ENCODE measurements around the gene ZNF784.

ZNF784 gene

DNA sequence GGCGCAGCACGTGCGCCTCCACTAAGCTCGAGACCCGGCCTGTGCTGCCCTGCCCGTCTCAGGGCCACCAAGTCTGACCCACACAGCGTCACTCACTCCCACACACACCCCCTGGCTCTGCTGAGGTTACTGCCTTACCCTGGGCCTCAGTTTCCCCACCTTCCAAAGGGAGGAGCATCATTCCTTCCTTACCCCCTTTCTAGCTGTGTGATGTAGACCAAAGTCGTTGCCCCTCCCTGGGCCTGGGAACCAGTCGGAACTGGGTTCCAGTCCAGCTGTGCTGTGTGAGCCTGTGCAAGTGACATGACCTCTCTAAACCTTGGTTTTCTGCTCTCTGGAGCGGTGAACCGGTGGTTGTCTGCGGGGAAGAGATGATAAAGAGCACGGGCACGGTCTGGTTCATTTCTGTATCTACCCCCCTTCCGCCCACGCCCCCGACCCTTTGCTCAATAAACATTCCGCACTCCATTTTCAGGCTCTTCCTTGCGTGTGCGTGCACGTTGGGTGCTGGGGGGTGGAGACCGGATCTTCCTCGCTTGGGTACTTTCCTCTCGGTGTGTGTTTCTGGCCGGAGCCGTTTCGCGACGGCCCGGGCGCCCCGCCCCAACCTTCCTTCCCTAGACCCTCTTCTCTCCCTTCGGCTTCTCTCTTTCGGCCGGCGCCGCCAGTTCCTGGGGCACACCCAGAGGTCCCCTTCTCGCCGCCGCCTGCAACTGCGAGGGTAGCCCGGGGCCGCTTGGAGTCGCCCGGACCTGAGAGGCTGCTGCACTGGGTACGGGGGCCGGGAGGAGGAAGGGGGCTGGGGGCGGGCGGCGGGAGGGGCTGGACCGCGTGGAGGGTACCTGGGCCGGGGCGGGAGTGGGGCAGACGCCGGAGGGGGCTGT, 18.9 kb upstream of the ZNF784 start, which contains the start of gene ZNF581:
TSS of gene ZNF581 (plus strand) at position 647 of the 884 bp plus-strand sequence. CDS start 923 bp downstream, outside the sequence.
- DNase-seq (ENCODE audit: low read depth), result no peak

DNA sequence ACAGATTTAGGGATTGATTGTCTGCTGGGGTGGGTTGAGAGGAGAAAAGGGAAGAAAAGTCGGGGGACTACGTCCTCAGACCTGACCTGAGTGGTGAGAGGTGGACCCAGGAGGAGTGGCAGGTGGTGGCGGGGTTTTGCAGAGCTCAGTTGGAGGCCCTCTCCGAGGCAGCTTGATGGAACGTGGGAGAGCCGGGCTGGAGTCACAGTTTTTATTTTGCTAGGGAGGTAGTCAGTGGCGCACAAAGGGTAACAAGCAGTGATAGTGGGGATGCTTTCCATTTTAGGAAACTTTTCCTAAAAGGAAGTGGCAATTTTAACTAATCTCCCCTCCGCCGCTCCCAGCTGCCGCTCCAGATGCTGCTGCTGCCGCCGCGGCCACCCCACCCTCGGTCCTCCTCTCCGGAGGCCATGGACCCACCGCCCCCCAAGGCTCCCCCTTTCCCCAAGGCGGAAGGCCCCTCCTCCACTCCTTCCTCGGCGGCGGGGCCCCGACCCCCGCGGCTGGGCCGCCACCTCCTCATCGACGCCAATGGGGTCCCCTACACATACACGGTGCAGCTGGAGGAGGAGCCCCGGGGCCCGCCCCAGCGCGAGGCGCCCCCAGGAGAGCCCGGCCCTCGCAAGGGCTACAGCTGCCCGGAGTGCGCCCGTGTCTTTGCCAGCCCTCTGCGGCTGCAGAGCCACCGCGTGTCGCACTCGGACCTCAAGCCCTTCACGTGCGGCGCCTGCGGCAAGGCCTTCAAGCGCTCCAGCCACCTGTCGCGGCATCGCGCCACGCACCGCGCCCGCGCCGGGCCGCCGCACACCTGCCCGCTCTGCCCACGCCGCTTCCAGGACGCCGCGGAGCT, 18.0 kb upstream of the ZNF784 start:
- no peak for DNase-seq (ENCODE audit: low read depth)

DNA sequence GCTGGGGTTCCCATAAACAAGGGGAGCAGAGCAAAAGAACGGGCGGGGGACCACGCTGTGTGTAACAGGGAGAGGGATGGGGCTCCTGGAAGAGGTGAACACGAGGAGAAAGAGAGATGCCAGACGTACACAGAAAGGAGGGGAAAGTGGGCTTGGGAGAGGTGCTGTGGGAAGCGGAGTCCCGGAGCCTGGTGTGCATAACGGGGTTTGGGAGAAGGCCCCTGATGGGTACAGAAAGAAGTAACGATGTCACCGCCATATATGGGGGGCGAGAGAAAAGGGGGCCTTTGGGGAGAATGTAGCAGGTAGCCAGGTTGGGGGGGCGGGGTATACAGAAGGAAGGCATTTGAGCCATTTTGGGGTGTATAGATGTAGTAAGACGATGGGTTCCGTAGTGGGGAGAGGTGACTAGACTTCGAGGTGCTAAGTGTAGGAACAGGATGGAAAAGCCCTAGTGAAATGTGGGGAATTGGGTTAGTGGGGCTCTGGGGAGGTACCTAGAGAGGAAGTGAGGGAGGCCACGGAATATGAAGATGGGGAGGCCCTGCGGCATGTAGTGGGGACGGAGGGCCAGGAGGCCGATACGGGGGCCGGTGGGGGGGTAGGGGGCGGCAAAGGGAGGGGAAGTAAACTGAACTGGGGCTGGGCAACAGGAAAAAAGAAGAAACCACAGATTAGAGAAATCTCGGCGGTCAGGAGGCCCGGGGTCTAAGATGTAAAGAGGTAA, 17.2 kb upstream of the ZNF784 start:
- no peak for DNase-seq (ENCODE audit: low read depth)

DNA sequence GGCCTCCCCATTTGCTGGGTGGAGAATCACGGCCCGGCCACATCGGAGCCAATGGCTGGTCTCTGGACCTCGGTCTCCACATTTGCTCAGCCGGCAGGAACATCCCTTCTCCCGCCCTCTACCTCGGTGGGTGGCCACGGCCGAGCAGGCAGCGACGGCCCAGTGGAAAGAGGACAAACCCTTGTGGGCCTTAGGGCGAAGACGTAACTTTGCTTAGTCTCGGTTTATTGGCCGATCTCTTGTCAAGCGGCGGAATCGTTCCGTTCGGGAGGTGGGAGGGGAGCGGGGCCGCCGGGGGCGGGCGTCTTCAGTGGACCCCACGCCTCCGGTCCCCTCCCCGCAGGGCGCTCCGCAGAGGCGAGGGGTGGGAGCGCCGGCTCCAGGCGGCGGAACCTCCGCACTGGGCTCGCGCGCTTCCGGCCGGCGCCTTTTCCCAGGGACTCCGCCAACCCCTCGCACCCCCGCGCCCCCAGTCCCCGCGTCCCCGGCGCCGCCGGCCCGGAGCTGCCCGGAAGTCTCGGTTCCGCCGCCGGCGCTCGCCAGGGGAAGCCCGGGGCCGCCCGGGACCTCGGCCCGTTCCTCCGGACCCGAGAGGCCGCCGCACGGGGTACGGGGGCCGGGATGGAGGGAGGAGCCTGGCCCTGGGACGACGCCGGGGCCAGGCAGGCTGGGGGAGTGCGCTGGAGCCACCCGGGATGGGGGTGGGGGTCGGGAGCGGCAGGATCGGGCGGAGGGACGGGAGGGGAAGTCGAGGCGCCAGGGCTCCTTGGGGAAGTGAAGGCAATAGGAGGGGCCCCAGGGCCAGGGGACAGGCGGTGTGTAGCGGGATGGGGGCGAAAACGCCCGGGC, 16.4 kb upstream of the ZNF784 start, which contains the start of gene ZNF580:
TSS of gene ZNF580 (plus strand) at position 426 of the 849 bp plus-strand sequence. CDS start 1,507 bp downstream, outside the sequence.
- DNase-seq (ENCODE audit: low read depth), result no peak

DNA sequence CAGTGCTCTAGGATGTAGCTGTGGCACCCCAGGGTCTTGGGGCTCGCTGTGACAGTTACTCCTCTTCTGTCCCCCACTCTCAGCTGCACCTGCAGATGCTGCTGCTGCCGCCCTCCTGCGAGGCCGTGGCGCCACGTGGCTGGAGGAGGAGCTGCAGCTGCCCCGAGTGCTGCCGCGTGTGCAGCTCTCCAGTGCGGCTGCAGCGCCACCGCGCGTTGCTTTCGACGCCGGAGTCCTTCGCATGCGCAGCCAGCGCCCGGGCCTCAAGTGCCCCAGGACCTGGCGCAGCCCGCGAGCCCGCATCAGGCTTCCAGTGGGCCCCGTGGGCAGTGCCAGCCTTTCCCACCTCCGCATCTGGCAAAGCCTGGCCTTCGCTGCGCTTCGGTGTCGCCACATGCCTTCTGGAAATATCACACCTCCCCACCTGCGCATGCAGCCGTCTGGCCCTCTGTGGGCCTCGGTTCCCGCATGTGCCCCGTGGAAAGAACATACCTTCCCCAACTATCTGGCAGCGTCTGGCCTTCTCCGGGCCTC, 15.7 kb upstream of the ZNF784 start:
- DNase-seq (ENCODE audit: low read depth), result no peak

DNA sequence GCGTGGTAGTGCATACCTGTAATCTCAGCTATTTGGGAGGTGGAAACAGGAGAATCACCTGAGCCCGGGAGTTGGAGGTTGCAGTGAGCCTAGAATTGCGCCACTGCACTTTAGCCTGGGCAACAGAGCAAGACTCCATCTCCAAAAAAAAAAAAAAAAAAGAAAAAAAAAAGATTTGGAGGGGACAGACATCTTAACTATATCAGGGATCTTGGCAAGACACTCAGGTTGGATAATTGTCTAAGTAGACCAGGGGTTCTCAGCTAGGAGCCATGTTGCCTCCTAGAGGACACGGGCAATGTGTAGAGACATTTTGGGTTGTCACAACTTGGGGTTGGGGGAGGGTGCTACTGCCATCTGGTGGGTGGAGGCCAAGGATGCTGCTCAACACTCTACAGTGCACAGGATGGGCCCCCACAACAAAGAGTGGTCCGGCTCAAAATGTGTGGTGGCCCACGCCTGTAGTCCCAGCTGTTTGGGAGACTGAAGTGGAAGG, 14.5 kb upstream of the ZNF784 start:
- DNase-seq (ENCODE audit: low read depth), result no peak

DNA sequence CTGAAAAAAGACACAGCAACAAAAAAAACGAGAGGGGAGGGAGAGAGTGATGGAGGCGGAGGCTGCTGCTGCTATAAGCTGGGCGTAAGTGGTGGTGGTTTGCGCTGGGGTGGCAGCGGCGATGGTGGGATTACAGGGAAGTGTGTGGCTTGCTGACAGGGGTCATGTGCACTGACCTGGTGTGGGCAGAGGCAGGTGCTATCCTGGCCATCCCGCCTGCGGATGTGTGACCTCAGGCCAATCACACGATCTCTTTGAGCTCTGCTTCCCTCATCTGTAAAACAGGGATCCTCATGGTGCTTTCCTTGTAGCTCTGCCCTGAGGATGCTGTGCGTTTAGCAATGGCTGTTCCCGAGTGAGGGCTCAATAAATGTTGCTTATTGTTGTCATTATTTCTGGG, 13.2 kb upstream of the ZNF784 start:
- DNase-seq (ENCODE audit: low read depth), result no peak

DNA sequence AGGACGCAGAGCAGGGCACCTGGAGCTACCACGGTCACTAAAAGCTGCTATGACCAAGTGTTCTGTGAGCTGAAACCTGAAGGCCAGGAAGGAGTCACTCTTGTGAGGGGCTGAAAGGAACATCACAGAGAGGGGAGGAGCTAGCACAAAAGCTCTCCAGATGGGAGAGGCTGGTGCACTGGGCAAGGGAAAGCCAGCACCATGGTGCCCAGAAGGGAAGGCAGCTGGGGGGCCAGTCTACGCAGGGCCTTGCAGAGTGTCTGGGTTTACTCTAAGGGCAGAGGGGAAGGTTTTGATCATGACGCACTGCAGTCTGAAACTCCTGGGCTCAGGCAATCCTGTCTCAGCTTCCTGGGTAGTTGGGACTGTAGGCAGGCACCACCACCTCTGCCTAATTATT, 12.4 kb upstream of the ZNF784 start:
- DNase-seq (ENCODE audit: low read depth), result no peak

DNA sequence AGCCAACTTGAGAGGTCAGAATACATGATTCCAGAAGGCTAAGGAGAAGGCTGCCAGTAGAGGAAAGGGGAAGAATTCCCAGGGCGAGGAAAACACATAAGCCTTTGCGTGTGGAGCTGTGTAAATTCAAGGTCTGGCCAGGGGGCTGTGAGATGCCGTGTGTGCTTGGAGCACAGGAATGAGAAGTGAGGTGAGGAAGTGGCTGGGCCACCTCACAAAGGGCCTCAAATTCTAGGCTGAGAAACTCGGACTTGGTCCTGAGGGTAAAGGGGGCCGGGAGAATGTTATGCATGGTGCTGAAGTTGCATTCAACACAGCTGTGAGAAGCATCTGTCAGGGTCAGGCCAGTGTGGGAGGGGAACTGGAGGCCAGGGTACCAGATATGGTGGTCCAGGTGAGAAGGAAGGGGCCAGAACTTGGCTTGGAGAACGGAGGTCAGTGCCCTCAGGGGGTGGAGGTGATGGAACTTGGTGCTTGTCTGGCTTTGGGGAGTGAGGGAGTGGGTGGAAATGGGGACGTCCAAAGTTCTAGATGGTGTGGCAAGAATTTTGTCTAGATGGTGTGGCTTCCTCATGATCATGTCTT, 11.6 kb upstream of the ZNF784 start:
- no peak for DNase-seq (ENCODE audit: low read depth)

DNA sequence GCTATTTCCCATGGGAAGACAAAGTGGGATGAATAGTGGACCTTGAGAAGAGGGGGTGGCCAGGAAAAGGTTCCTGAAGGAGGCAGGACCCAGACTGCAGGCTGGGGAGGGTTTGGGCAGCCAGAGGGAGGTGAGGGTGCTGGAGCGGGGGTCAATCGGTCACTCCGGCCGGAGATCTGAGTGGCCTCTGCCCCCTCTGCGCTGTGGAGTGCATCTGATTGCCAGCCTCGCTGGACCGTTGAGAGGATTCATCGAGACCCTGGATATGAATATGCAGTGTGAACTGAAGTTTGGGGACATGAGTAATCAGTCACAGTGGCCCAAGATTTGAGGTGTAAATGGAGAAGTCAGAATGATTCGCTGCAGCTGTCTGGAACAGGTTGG, 11.0 kb upstream of the ZNF784 start:
- no peak for DNase-seq (ENCODE audit: low read depth)

DNA sequence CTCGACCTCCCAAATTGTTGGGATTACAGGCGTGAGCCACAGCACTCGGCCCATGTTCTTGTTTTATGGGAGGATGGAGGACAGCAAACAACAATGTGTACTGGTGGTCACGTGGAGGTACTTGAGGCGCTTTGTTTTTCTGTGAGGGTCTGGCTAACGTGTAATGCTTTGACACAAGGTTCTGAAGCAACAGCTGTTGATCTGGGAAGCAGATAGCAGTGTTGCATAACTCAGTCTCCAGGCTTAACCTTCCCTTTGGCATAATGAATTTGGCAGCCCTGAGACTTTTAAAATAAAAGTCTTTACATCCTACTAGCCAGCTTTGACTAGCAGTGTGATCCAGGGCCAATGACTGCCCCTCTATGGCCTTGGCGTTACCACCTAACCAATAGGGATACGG, 9.5 kb upstream of the ZNF784 start:
- no peak for DNase-seq (ENCODE audit: low read depth)

DNA sequence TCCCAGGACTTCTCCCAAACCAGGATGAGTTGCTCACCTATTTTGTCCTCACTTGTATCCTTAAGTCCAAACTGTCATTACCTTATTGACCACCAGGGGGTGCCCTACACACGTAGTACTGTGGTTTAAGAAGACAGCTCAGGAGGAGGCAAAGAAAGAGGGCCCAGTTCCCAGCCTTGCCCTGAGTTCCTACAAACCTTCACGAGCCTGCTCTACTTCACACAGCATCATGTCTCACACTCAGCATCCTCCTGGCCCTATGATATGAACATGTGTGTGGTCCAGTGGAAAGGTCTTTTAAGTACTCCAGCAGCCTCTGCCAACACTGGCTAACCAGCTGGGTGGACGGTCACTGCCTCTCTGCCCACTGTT, 8.1 kb upstream of the ZNF784 start:
- peak; percentile 86 for DNase-seq (ENCODE audit: low read depth)

DNA sequence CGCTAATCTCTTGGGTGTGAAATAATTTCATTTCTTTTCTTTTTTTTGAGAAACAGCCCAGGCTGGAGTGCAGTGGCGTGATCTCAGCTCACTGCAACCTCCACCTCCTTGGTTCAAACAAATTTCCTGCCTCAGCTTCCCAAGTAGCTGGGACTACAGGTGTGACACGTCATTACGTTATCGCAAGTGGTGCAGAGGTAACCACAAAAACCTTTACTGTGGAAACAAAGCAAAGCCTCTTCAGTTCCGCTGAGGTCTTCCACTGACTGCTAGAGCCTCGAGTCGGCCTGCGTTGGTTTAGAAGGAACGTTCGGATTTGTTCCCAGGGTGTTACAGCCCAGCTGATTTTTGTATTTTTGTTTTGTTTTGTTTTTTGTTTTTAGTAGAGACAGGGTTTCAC, 2.0 kb upstream of the ZNF784 start:
- DNase-seq (ENCODE audit: low read depth), result no peak

DNA sequence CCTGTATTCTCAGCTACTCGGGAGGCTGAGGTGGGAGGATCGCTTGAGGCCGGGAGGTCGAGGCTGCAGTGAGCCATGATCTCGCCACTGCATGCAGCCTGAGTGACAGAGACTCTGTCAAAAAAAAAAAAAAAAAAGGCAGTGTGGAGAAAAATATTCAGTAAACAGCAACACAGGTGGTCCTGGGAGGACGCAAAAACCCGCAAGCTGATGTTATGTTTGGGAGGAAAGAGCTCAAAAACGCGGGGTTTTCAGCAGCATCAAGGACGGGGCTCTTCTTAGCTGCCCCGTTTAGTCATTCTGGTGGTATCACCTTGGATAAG, 599 bp upstream of the ZNF784 start:
- DNase-seq (ENCODE audit: low read depth), result no peak

DNA sequence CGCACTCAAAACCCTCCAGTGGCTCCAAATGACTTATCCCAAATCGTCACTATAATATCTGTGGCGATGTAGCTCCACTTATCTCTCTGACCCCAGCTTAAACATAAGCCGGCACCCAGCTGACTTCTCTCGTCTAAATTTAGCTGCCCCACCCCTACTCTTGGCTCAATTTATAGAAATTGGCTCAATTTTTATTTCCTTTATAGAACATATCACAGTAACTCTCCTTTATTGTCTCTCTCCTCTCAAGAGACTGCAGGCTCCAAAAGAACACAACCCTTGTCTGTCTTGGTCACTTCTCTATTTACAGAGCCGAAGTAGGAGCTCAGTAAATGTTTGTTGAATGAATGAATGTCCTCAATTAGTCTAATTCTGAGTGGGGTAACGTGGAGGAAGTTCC, 805 bp downstream of the ZNF784 start:
- no peak for DNase-seq (ENCODE audit: low read depth)

DNA sequence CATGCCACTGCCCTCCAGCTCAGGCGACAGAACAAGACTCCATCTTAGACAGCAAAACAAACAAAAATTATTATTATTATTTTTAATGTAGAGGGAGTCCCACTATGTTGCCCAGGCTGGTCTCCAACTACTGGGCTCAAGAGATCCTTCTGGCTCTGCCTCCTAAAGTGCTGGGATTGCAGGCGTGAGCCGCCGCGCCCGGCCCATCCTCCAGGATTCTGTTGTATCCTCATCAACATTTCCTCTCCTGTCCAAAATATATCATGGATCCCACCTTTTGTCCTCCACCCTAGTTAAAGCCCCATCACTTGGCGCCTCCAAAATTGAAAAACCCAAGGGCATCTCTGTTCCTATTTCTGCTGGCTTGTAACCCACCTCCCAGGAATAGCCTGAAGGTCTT, 1.2 kb downstream of the ZNF784 start:
- no peak for DNase-seq (ENCODE audit: low read depth)

DNA sequence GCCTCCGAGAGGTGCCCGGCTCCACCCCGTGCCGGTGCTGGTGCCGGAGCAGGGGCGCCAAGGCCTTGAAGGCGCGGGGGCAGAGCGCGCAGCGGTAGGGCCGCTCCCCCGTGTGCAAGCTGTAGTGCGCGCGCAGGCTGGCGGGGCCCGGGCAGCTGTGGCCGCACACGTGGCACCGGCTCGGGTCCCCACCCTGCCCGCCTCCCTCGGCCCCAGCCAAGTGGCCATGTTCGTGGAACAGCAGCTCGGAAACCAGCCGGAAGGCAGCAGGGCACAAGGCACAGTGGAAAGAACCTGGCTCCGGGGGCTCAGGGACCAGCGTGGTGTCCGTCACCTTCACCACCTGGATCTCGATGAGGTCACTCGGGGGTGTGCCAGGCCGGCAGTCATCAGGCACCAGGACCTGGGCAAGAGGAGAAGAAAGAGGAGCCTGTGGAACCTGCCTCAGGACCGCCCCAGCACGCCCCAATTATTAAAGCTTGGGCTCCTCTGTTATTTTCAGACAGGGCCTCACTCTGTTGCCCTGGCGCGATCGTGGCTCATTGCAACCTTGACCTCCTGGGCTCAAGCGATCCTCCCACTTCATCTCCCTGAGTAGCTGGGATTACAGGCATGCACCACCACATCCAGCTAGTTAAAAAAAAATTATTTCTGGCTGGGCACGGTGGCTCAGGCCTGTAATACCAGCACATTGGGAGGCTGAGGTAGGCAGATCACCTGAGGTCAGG, 2.0 kb downstream of the ZNF784 start:
- no peak for DNase-seq (ENCODE audit: low read depth)

DNA sequence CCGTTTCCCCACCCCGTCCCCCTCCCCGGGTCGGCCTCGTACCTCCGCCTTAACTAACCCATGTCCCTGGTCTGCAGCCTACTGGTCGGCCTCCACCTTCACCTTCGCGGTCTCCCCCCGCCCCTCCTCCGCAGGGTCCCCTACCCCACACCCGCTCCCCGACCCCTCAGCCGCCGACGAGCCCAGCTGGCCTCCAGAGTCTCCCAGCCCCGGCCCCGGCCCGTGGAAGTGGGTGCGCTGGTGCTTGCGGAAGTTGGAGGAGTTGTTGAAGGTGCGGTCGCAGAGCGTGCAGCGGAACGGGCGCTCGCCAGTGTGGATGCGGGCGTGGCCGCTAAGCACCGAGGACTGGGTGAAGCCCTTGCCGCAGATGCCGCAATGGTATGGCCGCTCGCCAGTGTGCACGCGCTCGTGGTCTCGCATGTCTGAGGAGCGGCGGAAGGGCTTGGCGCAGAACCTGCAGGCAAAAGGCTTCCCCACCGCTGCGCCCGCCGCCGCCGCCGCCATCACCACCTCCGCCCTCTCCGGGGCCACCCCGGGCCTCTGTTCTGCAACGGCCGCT, 2.6 kb downstream of the ZNF784 start:
- DNase-seq (ENCODE audit: low read depth), result no peak

DNA sequence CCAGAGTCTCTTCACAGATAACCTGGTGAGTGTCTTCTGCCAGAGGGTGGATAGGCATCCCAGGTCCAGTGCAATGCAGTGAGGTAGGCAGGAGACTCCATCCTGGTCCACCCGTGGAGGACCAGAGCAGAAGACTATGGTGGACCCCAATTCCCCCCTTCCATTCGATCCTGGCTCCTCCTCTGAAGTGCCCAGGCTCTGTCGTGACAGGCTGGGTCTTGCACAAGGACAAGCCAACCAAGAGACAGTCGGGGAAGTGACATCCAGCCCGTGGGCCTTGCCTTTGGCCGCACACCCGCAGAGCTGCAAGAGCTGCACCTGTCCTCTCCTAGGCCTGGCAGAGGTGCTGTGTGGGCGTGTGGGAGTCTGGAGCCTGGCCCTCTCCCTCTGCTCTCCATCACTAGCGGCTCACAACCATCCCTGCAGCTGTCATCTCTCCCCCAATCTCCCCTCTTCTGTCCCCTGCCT, 3.1 kb downstream of the ZNF784 start:
- DNase-seq (ENCODE audit: low read depth), result no peak
